IMR-90 (cell line): ENCODE results near the gene GPC6. TPM values are rescaled to one million over a fixed set of nuclear protein-coding genes. Genes with fewer than 3 reads are reported as not detected.

Experiments
- ATAC-seq: fragments of 200-7000 bp; cut with Tn5 transposase; 2 replicates; pipeline ENCODE4 v1.9.1; 2020; ENCODE audit warnings: low read depth, mild to moderate bottlenecking, moderate library complexity
- BruUV-seq: library from RNA; stranded (reverse); fragments of 400-500 nt; replicated peaks from 2 replicates; lab custom pipeline; 2021; lab: Mats Ljungman, UMichigan
- CTCF ChIA-PET: fragments of 300-600 bp; formaldehyde crosslinking; extraction: SDS; loops from one replicate; lab custom pipeline; 2021; ENCODE audit warnings: antibody characterized with exemption; lab: Yijun Ruan, JAX
- POLR2A ChIA-PET: fragments of 300-600 bp; sonication (Branson Sonifier 250); formaldehyde crosslinking; loops from one replicate; lab custom pipeline; 2022; ENCODE audit warnings: antibody characterized with exemption; ENCODE audit not compliant: unreplicated experiment; lab: Charles Lee
- DNase-seq: peaks from one replicate; pipeline ENCODE4 v3.0.0; 2013
- H2AFZ ChIP-seq: replicated peaks from 2 replicates; pipeline ENCODE3; 2013; ENCODE audit warnings: low read length, mild to moderate bottlenecking; ENCODE audit not compliant: poor library complexity
- H2AK5ac ChIP-seq: 2 replicates; pipeline ENCODE4 v1.6.1; 2013; ENCODE audit warnings: low read depth, low read length, inconsistent platforms
- H2AK9ac ChIP-seq: replicated peaks from 2 replicates; pipeline ENCODE3; 2013; ENCODE audit warnings: mild to moderate bottlenecking, low read depth, low read length, moderate library complexity; ENCODE audit not compliant: poor library complexity
- H2BK120ac ChIP-seq: 2 replicates; pipeline ENCODE4 v1.6.1; 2013; ENCODE audit warnings: low read depth, low read length, inconsistent platforms
- H2BK15ac ChIP-seq: 3 replicates; pipeline ENCODE4 v1.6.1; 2013; ENCODE audit warnings: low read depth, low read length, inconsistent platforms
- H2BK20ac ChIP-seq: 2 replicates; pipeline ENCODE4 v1.6.1; 2013; ENCODE audit warnings: low read depth, mild to moderate bottlenecking, inconsistent platforms, low read length, moderate library complexity
- H2BK5ac ChIP-seq: 2 replicates; pipeline ENCODE4 v1.6.1; 2013; ENCODE audit warnings: mild to moderate bottlenecking, low read depth, low read length, inconsistent platforms; ENCODE audit not compliant: poor library complexity, severe bottlenecking
- H3K14ac ChIP-seq: replicated peaks from 2 replicates; pipeline ENCODE4 v1.6.1; 2013; ENCODE audit warnings: low read depth, low read length, inconsistent platforms
- H3K18ac ChIP-seq: 2 replicates; pipeline ENCODE4 v1.6.1; 2013; ENCODE audit warnings: low read depth, low read length, control low read depth
- H3K23ac ChIP-seq: 2 replicates; pipeline ENCODE4 v1.6.1; 2013; ENCODE audit warnings: low read depth, low read length, inconsistent platforms
- H3K27ac ChIP-seq: 2 replicates; pipeline ENCODE4 v1.5.1; 2013; ENCODE audit warnings: mild to moderate bottlenecking, control low read depth, low read length; ENCODE audit not compliant: insufficient read depth
- H3K27me3 ChIP-seq: 2 replicates; pipeline ENCODE4 v1.6.1; 2013; ENCODE audit warnings: low read length; ENCODE audit not compliant: control insufficient read depth, insufficient read depth
- H3K36me3 ChIP-seq: 2 replicates; pipeline ENCODE4 v1.6.1; 2013; ENCODE audit warnings: low read length, mixed read lengths; ENCODE audit not compliant: control insufficient read depth, insufficient read depth
- H3K4ac ChIP-seq: 2 replicates; pipeline ENCODE4 v1.6.1; 2013; ENCODE audit warnings: low read depth, low read length, inconsistent platforms
- H3K4me1 ChIP-seq: 2 replicates; pipeline ENCODE4 v1.6.1; 2013; ENCODE audit warnings: low read length, mixed read lengths; ENCODE audit not compliant: control insufficient read depth, insufficient read depth
- H3K4me2 ChIP-seq: 2 replicates; pipeline ENCODE4 v1.6.1; 2013; ENCODE audit warnings: low read depth, mild to moderate bottlenecking, control low read depth, low read length, moderate library complexity
- H3K4me3 ChIP-seq: 2 replicates; pipeline ENCODE4 v1.5.1; 2013; ENCODE audit warnings: low read depth, mild to moderate bottlenecking, control low read depth, low read length, moderate library complexity; ENCODE audit not compliant: insufficient read depth
- H3K56ac ChIP-seq: 2 replicates; pipeline ENCODE4 v1.6.1; 2013; ENCODE audit warnings: low read length, inconsistent platforms; ENCODE audit not compliant: insufficient read depth; ENCODE audit errors: extremely low read depth
- H3K79me1 ChIP-seq, 2 experiments: 2 replicates each; pipeline ENCODE4 v1.6.1; 2013; ENCODE audit warnings: low read length in 2 of 2, inconsistent platforms in 1 of 2, low read depth in 1 of 2
- H3K9ac ChIP-seq: 2 replicates; pipeline ENCODE4 v1.6.1; 2013; ENCODE audit warnings: low read depth, low read length, control low read depth
- H3K9me1 ChIP-seq: 2 replicates; pipeline ENCODE4 v1.6.1; 2013; ENCODE audit warnings: low read length, inconsistent platforms; ENCODE audit not compliant: insufficient read depth
- H3K9me3 ChIP-seq: 2 replicates; pipeline ENCODE4 v1.6.1; 2013; ENCODE audit warnings: low read length; ENCODE audit not compliant: control insufficient read depth, insufficient read depth
- H4K20me1 ChIP-seq: 2 replicates; pipeline ENCODE4 v1.6.1; 2013; ENCODE audit warnings: low read length, inconsistent platforms; ENCODE audit not compliant: insufficient read depth
- H4K5ac ChIP-seq: 2 replicates; pipeline ENCODE4 v1.6.1; 2013; ENCODE audit warnings: mild to moderate bottlenecking, low read depth, low read length, control low read depth
- H4K8ac ChIP-seq, 2 experiments: 2 replicates each; pipeline ENCODE4 v1.6.1; 2013; ENCODE audit warnings: low read depth in 2 of 2, low read length in 2 of 2, control low read depth in 1 of 2, inconsistent platforms in 1 of 2
- H4K91ac ChIP-seq: 2 replicates; pipeline ENCODE4 v1.6.1; 2013; ENCODE audit warnings: low read depth, low read length, inconsistent platforms; ENCODE audit not compliant: insufficient read depth
- MAZ ChIP-seq: IDR thresholded peaks from 2 replicates; pipeline ENCODE4 v1.6.1; 2012; ENCODE audit warnings: low read depth, mild to moderate bottlenecking, low read length, improper control_type of control experiment, moderate library complexity, borderline replicate concordance
- MXI1 ChIP-seq: IDR thresholded peaks from 2 replicates; pipeline ENCODE4 v1.6.1; 2012; ENCODE audit warnings: low read depth, mild to moderate bottlenecking, low read length, moderate library complexity, borderline replicate concordance
- POLR2A ChIP-seq: IDR thresholded peaks from 2 replicates; pipeline ENCODE4 v1.6.1; 2012; ENCODE audit warnings: mild to moderate bottlenecking, low read depth, low read length
- WGBS, 2 experiments: methylation state at CpG; one replicate each; pipeline versions ENCODE4 v1.1.5 to v1.1.7; 2013; ENCODE audit warnings: missing lambda C conversion rate in 2 of 2; ENCODE audit not compliant: insufficient read length in 1 of 2; ENCODE audit errors: extremely low coverage in 2 of 2; 5-methylcytosine and 5-hydroxymethylcytosine counted together
- dilution Hi-C: fragments of 300-500 bp; cut with HindIII; formaldehyde crosslinking; loops from one replicate; pipeline ENCODE4 v1.14.3; 2018; ENCODE audit warnings: low sequenced_read_pairs; ENCODE audit not compliant: unreplicated experiment
- in situ Hi-C: fragments of 300-500 bp; cut with MboI; formaldehyde crosslinking; loops from 3 replicates; pipeline ENCODE4 v1.14.3; 2019; ENCODE audit warnings: low sequenced_read_pairs, inconsistent platforms, mixed read lengths
- intact Hi-C: fragments of 100-400 bp; cut with micrococcal nuclease; formaldehyde crosslinking; loops from 2 replicates; pipeline ENCODE4 v1.10.0; 2022
- polyA plus RNA-seq, 3 experiments: library from polyadenylated mRNA; depleted of rRNA; stranded (reverse); fragments of >200 nt; gene quantifications; 2 replicates each; pipeline ENCODE4 v1.2.3, GENCODE V29; 2012; ENCODE audit warnings: low replicate concordance in 1 of 3
- total RNA-seq: library from RNA; depleted of rRNA; stranded (reverse); fragments of >200 nt; gene quantifications from 2 replicates; pipeline ENCODE4 v1.2.3, GENCODE V29; 2012
- TF ChIP-seq, protein P1 (sequence below): conservative IDR thresholded peaks from 2 replicates; pipeline ENCODE4 v1.5.1; 2012; ENCODE audit warnings: mild to moderate bottlenecking, low read depth, low read length, improper control_type of control experiment
- TF ChIP-seq, protein P2 (sequence below): fragments of 150-350 bp; IDR thresholded peaks from 2 replicates; pipeline ENCODE4 v1.6.1; 2017; ENCODE audit warnings: mild to moderate bottlenecking, antibody characterized with exemption, low read length, low read depth
- TF ChIP-seq, protein P3 (sequence below): fragments of 150-350 bp; IDR thresholded peaks from 2 replicates; pipeline ENCODE4 v1.6.1; 2016; ENCODE audit warnings: low read depth, mild to moderate bottlenecking, low read length, moderate library complexity, borderline replicate concordance

The GPC6 gene
- total and polyA plus RNA-seq, 2 of the 4 experiments (the other 2 are of a cell fraction): 14.9 to 39.4 TPM

- TF ChIP-seq, protein P1, sequence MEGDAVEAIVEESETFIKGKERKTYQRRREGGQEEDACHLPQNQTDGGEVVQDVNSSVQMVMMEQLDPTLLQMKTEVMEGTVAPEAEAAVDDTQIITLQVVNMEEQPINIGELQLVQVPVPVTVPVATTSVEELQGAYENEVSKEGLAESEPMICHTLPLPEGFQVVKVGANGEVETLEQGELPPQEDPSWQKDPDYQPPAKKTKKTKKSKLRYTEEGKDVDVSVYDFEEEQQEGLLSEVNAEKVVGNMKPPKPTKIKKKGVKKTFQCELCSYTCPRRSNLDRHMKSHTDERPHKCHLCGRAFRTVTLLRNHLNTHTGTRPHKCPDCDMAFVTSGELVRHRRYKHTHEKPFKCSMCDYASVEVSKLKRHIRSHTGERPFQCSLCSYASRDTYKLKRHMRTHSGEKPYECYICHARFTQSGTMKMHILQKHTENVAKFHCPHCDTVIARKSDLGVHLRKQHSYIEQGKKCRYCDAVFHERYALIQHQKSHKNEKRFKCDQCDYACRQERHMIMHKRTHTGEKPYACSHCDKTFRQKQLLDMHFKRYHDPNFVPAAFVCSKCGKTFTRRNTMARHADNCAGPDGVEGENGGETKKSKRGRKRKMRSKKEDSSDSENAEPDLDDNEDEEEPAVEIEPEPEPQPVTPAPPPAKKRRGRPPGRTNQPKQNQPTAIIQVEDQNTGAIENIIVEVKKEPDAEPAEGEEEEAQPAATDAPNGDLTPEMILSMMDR: no peak
Measured at GRCh38 chr13:93708308-93709075, 481.9 kb downstream of the GPC6 start (continued).

DNA sequence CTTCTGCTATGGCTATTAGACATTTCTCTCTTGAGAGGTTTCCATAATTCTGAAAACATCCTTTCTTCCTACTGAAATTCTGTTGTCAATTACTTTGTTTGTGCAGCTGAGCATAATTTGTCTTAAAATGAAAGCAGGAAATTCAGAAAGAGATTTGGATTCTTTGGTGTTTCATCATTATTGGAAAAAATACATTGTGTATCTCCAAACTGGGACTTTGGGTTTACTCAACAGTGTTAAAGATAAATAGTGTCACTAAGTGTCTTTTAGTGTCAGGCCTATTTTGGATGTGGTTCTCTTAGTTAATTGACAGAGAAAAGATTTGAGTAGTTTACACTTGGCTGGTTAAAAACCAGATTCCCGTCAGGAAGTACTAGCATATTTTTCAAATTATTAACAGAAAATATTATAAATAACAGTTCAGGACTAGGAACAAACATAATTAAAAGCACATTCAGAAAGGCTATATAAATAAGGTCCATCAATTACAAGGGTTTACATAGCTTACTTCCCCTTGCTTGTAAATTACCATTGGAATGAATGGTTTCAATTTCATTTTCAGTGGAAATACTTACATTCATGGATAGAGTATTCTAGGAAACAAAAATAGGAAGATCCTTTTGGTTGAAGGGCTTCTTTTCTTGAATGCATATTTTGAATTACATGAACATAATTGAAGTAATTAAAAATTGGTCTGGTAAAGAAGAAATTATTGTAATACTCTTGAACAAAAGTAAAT is 483.1 kb downstream of the GPC6 start:
- Histone ChIP-seq H3K4me3 (no peak overlapping the region), H3K79me1 (no peaks in the 10 kb centered on the region), H3K4ac (no peak overlapping the region), H2BK20ac (no peak overlapping the region), H3K4me2 (peak overlapping the region; percentile 63), H3K4me1 (no peaks in the 10 kb centered on the region), H2BK15ac (no peak overlapping the region), H4K91ac (no peak overlapping the region), H3K23ac (no peak overlapping the region), H4K8ac (no peak overlapping the region), H3K27me3 (no peaks in the 10 kb centered on the region), H3K18ac (no peak overlapping the region), H3K27ac (no peak overlapping the region; the same call in 1 of the 2 replicates), H2BK5ac (peak overlapping the region; percentile 59), H3K9ac (no peak overlapping the region), H2AK9ac (no peak overlapping the region), H3K36me3 (no peaks in the 10 kb centered on the region), H3K14ac (no peak overlapping the region), H3K9me3 (peaks cover 4% of the 10 kb centered on the region), H4K5ac (no peak overlapping the region), H2AK5ac (no peak overlapping the region), H3K56ac (no peak overlapping the region), H2AFZ (no peak overlapping the region), H4K20me1 (no peaks in the 10 kb centered on the region), H2BK120ac (no peak overlapping the region), H3K9me1 (peaks cover 2% of the 10 kb centered on the region; the same call in 1 of the 2 replicates)
- ATAC-seq (peak; percentile 40), DNase-seq (no peak)
- ChIA-PET POLR2A (no interaction called here), CTCF (interaction anchor here (0.6 kb wide), 1 partner anchor 491 kb away, joined by 6 read pairs; no protein-coding TSS in a partner anchor)
- intact Hi-C loops: no loop called here
- TF ChIP-seq MAZ (no peak), MXI1 (no peak), POLR2A (no peak)
- TF ChIP-seq, protein P2, sequence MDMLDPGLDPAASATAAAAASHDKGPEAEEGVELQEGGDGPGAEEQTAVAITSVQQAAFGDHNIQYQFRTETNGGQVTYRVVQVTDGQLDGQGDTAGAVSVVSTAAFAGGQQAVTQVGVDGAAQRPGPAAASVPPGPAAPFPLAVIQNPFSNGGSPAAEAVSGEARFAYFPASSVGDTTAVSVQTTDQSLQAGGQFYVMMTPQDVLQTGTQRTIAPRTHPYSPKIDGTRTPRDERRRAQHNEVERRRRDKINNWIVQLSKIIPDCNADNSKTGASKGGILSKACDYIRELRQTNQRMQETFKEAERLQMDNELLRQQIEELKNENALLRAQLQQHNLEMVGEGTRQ: no peak
- TF ChIP-seq, protein P3, sequence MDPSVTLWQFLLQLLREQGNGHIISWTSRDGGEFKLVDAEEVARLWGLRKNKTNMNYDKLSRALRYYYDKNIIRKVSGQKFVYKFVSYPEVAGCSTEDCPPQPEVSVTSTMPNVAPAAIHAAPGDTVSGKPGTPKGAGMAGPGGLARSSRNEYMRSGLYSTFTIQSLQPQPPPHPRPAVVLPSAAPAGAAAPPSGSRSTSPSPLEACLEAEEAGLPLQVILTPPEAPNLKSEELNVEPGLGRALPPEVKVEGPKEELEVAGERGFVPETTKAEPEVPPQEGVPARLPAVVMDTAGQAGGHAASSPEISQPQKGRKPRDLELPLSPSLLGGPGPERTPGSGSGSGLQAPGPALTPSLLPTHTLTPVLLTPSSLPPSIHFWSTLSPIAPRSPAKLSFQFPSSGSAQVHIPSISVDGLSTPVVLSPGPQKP: no peak
- TF ChIP-seq, protein P1: no peak
- dilution Hi-C loops: no loop called here
- in situ Hi-C loops: no loop called here
- WGBS, 2 experiments: no CpG with 5 or more reads among the region's 1 CpG
- no TSS peak for BruUV-seq
